Prostate gland (tissue), 2 donors: ENCODE data around the gene CNBD2. TPM values are rescaled to one million over a fixed set of nuclear protein-coding genes. Genes with fewer than 3 reads are reported as not detected.
"Not testable (repeated sequence)": the region's sequence is repeated elsewhere in the genome, so short reads cannot be mapped to it uniquely, and the experiment has no call there.

ENCODE experiments used
- DNase-seq: peaks from one replicate; pipeline ENCODE4 v3.0.0-alpha.2; 2019; ENCODE audit warnings: low spot score
- H3K27ac ChIP-seq, 2 donors: fragments of 200-600 bp; sonication (generic); 2 replicates each; pipeline ENCODE4 v1.5.1; 2017 to 2019
- H3K27me3 ChIP-seq: fragments of 200-600 bp; sonication (generic); replicated peaks from 2 replicates; pipeline ENCODE4 v1.5.1; 2019; ENCODE audit not compliant: insufficient read depth
- H3K36me3 ChIP-seq, 2 donors: fragments of 200-600 bp; sonication (generic); 1 replicate in 1 of 2; 2 replicates in 1 of 2; pipeline versions ENCODE4 v1.5.1 to v1.8.1; 2017 to 2019
- H3K4me1 ChIP-seq: fragments of 200-600 bp; sonication (generic); replicated peaks from 2 replicates; pipeline ENCODE4 v1.5.1; 2019
- H3K4me3 ChIP-seq, 2 donors: fragments of 200-600 bp; sonication (generic); 2 replicates each; pipeline ENCODE4 v1.5.1; 2017 to 2019
- H3K9me3 ChIP-seq: fragments of 200-600 bp; sonication (generic); 2 replicates; pipeline ENCODE4 v1.5.1; 2017
- CTCF ChIP-seq, 4 experiments: fragments of 200-600 bp in 2 of 4; fragments of 450-650 bp in 2 of 4; sonication (generic) in 2 of 4; IDR thresholded peaks; 1 replicate in 3 of 4; 2 replicates in 1 of 4; pipeline ENCODE4 v1.5.1; 2016 to 2019; ENCODE audit warnings: antibody characterized with exemption in 4 of 4, mild to moderate bottlenecking in 2 of 4, moderate library complexity in 2 of 4
- POLR2A ChIP-seq: fragments of 450-650 bp; IDR thresholded peaks from one replicate; pipeline ENCODE4 v1.6.1; 2016; ENCODE audit warnings: antibody characterized with exemption, mild to moderate bottlenecking
- POLR2AphosphoS5 ChIP-seq: sonication (generic); formaldehyde crosslinking; IDR thresholded peaks from one replicate; pipeline ENCODE4 v1.6.1; 2017; ENCODE audit warnings: antibody characterized with exemption
- WGBS: methylation state at CpG from one replicate; pipeline ENCODE4 v1.1.5; 2018; 5-methylcytosine and 5-hydroxymethylcytosine counted together
- intact Hi-C: fragments of 100-400 bp; cut with DNase I; formaldehyde crosslinking; loops from one replicate; pipeline ENCODE4 v1.14.2; 2022
- total RNA-seq, 2 donors: library from RNA; depleted of rRNA; stranded (reverse); fragments of >200 nt; gene quantifications; one replicate each; pipeline ENCODE4 v1.1.0, GENCODE V29; 2016

CNBD2 gene
- total RNA-seq, 2 donors from 2014 or later = 3.3 to 7.7 TPM

GRCh38 chr20:35994994-35995453, 26.6 kb downstream of the CNBD2 start:
- DNase-seq = peak; percentile 82
- Histone ChIP-seq H3K4me1 (no peaks in the 10 kb centered on the region), H3K9me3 (no peaks in the 10 kb centered on the region), H3K27me3 (no peaks in the 10 kb centered on the region), H3K36me3 (no peaks in the 10 kb centered on the region), H3K27ac (no peak overlapping the region), H3K4me3 (no peak overlapping the region)
- 0% methylated on average over 6 of the region's 6 CpGs for WGBS
- peak; percentile 42 to 91 (median 88) for TF ChIP-seq CTCF (IDR thresholded peaks at IDR 0.05)
- peak; percentile 45 for TF ChIP-seq POLR2AphosphoS5
- no peak for TF ChIP-seq POLR2A
- intact Hi-C loops = loop anchor here (2.0 kb wide), 2 partner anchors 144 to 202 kb away; no protein-coding TSS in a partner anchor

- intact Hi-C loops, H3K36me3 ChIP-seq, H3K27ac ChIP-seq, DNase-seq, H3K9me3 ChIP-seq, H3K4me3 ChIP-seq, H3K4me1 ChIP-seq, H3K27me3 ChIP-seq: not testable (repeated sequence)
- 95% methylated on average over 8 of the region's 8 CpGs for WGBS
Measured at GRCh38 chr20:35996492-35996891, 28.1 kb downstream of the CNBD2 start.

GRCh38 chr20:36001331-36001730, 32.9 kb downstream of the CNBD2 start:
- H3K4me1 ChIP-seq, H3K27me3 ChIP-seq, DNase-seq, H3K4me3 ChIP-seq, intact Hi-C loops, H3K9me3 ChIP-seq, H3K36me3 ChIP-seq, H3K27ac ChIP-seq: not testable (repeated sequence)
- 95% methylated on average over 4 of the region's 34 CpGs for WGBS

GRCh38 chr20:36002855-36003254, 34.5 kb downstream of the CNBD2 start:
- Histone ChIP-seq H3K4me1 (no peaks in the 10 kb centered on the region), H3K4me3 (no peak overlapping the region), H3K9me3 (no peaks in the 10 kb centered on the region), H3K36me3 (no peaks in the 10 kb centered on the region), H3K27me3 (no peaks in the 10 kb centered on the region), H3K27ac (no peak overlapping the region)
- intact Hi-C loops = no loop called here
- TF ChIP-seq POLR2AphosphoS5 = no peak
- DNase-seq = no peak

- Histone ChIP-seq H3K36me3 (no peaks in the 10 kb centered on the region), H3K4me1 (no peaks in the 10 kb centered on the region), H3K27ac (no peak overlapping the region), H3K27me3 (no peaks in the 10 kb centered on the region), H3K4me3 (no peak overlapping the region), H3K9me3 (no peaks in the 10 kb centered on the region)
- intact Hi-C loops = no loop called here
- no peak for DNase-seq
- 71% methylated on average over 1 of the region's 1 CpG for WGBS
- no peak for TF ChIP-seq POLR2AphosphoS5
Measured at GRCh38 chr20:36004045-36004444, 35.7 kb downstream of the CNBD2 start.

- Histone ChIP-seq H3K4me3 (no peak overlapping the region), H3K4me1 (no peaks in the 10 kb centered on the region), H3K27ac (no peak overlapping the region), H3K9me3 (no peaks in the 10 kb centered on the region), H3K36me3 (no peaks in the 10 kb centered on the region), H3K27me3 (no peaks in the 10 kb centered on the region)
- DNase-seq = no peak
- no peak for TF ChIP-seq CTCF (IDR thresholded peaks at IDR 0.05)
- TF ChIP-seq POLR2AphosphoS5 = no peak
- no peak for TF ChIP-seq POLR2A
- WGBS = 97% methylated on average over 4 of the region's 4 CpGs
- intact Hi-C loops = no loop called here
Measured at GRCh38 chr20:36008461-36009035, 40.2 kb downstream of the CNBD2 start.

- H3K27me3 ChIP-seq = no peaks in the 10 kb centered on the region
- no peak overlapping the region for H3K4me3 ChIP-seq
- WGBS = 63% methylated on average over 4 of the region's 4 CpGs
- DNase-seq = no peak
- no peaks in the 10 kb centered on the region for H3K4me1 ChIP-seq
- TF ChIP-seq CTCF (IDR thresholded peaks at IDR 0.05) (no peak), POLR2AphosphoS5 (no peak), POLR2A (no peak)
- H3K36me3 ChIP-seq = no peaks in the 10 kb centered on the region
- no peak overlapping the region for H3K27ac ChIP-seq
- intact Hi-C loops = no loop called here
- no peaks in the 10 kb centered on the region for H3K9me3 ChIP-seq
Measured at GRCh38 chr20:36010076-36010475, 41.7 kb downstream of the CNBD2 start.
